NCI-H748 treated with DMSO at 0.1 percent for 48 hours (cell line): ENCODE results near the gene IFNL1.
"Not testable (repeated sequence)": the region's sequence is repeated elsewhere in the genome, so short reads cannot be mapped to it uniquely, and the experiment has no call there.

ENCODE experiments used
- DNase-seq: peaks from one replicate; lab custom pipeline; 2025; lab: John Stamatoyannopoulos, UW

Gene IFNL1

GRCh38 chr19:39270036-39270871 lies 26.0 kb upstream of the IFNL1 start:
- peak; percentile 45 for DNase-seq

- DNase-seq = not testable (repeated sequence)
Measured at GRCh38 chr19:39273859-39274258, 22.3 kb upstream of the IFNL1 start.

- no peak for DNase-seq
Measured at GRCh38 chr19:39275578-39275977, 20.6 kb upstream of the IFNL1 start.

GRCh38 chr19:39276740-39277139 lies 19.5 kb upstream of the IFNL1 start:
- no peak for DNase-seq

- DNase-seq = no peak
Measured at GRCh38 chr19:39277598-39277997, 18.6 kb upstream of the IFNL1 start.

GRCh38 chr19:39282021-39282420 lies 14.2 kb upstream of the IFNL1 start:
- DNase-seq = no peak

GRCh38 chr19:39284032-39284431 lies 12.2 kb upstream of the IFNL1 start:
- DNase-seq = no peak

GRCh38 chr19:39293394-39293793 lies 2.8 kb upstream of the IFNL1 start:
- no peak for DNase-seq

GRCh38 chr19:39296906-39297305 lies 699 bp downstream of the IFNL1 start:
- no peak for DNase-seq

- DNase-seq = no peak
Measured at GRCh38 chr19:39297931-39298634, 1.9 kb downstream of the IFNL1 start.

- DNase-seq = no peak
Measured at GRCh38 chr19:39299404-39299803, 3.2 kb downstream of the IFNL1 start.

GRCh38 chr19:39299832-39300231 lies 3.6 kb downstream of the IFNL1 start:
- no peak for DNase-seq

GRCh38 chr19:39301021-39301420 lies 4.8 kb downstream of the IFNL1 start:
- DNase-seq = no peak

- DNase-seq = no peak
Measured at GRCh38 chr19:39301562-39301961, 5.4 kb downstream of the IFNL1 start.

- no peak for DNase-seq
Measured at GRCh38 chr19:39303373-39304184, 7.4 kb downstream of the IFNL1 start.

- DNase-seq = no peak
Measured at GRCh38 chr19:39304185-39304513, 7.9 kb downstream of the IFNL1 start.

- DNase-seq = no peak
Measured at GRCh38 chr19:39304701-39305571, 8.7 kb downstream of the IFNL1 start.

GRCh38 chr19:39306075-39306474 lies 9.9 kb downstream of the IFNL1 start:
- DNase-seq = no peak

- peak; percentile 92 for DNase-seq
Measured at GRCh38 chr19:39307046-39307821, 11.0 kb downstream of the IFNL1 start.

GRCh38 chr19:39307822-39308530 lies 11.8 kb downstream of the IFNL1 start:
- DNase-seq = no peak
